ENCODE measurements around the gene DCK. TPM values are rescaled to one million over a fixed set of nuclear protein-coding genes. Genes with fewer than 3 reads are reported as not detected.

Gene DCK
- total RNA-seq, 4 donors from 2014 or later, result 8.5 to 22.1 (median 15.9) TPM

- no peaks in the 10 kb centered on the region for H3K4me1 ChIP-seq
- TF ChIP-seq CTCF (IDR thresholded peaks at IDR 0.05) (no peak), POLR2A (IDR thresholded peaks at IDR 0.05) (no peak)
- DNase-seq, result no peak
- H3K27ac ChIP-seq, result no peak overlapping the region
- H3K4me3 ChIP-seq, result no peak overlapping the region
- WGBS, 2 donors, result 44 to 56% methylated on average over 1 of the region's 1 CpG
- H3K27me3 ChIP-seq, result no peaks in the 10 kb centered on the region
- intact Hi-C loops (cut with DNase I), result no loop called here
- no peaks in the 10 kb centered on the region for H3K9me3 ChIP-seq
- no peaks in the 10 kb centered on the region for H3K36me3 ChIP-seq
Observed at GRCh38 chr4:71069063-71069462, 75.6 kb downstream of the DCK start.

GRCh38 chr4:71070015-71070414, 76.6 kb downstream of the DCK start:
- no peak for TF ChIP-seq POLR2A (IDR thresholded peaks at IDR 0.05)
- no peak for TF ChIP-seq CTCF (IDR thresholded peaks at IDR 0.05)
- no peak for DNase-seq
- H3K36me3 ChIP-seq, result no peaks in the 10 kb centered on the region
- no peaks in the 10 kb centered on the region for H3K9me3 ChIP-seq
- H3K27ac ChIP-seq, result no peak overlapping the region
- 56 to 100% methylated on average over 1 of the region's 1 CpG for WGBS, 2 donors
- peaks cover 0 to 6% (median 2%) of the 10 kb centered on the region in 3 donors for H3K4me1 ChIP-seq
- H3K27me3 ChIP-seq, result no peaks in the 10 kb centered on the region
- no peak overlapping the region for H3K4me3 ChIP-seq
- intact Hi-C loops (cut with DNase I), result no loop called here

GRCh38 chr4:71074452-71075299, 81.2 kb downstream of the DCK start:
- no peak overlapping the region for H3K27ac ChIP-seq
- no peaks in the 10 kb centered on the region for H3K36me3 ChIP-seq
- H3K9me3 ChIP-seq, result no peaks in the 10 kb centered on the region
- peaks cover 0 to 6% (median 2%) of the 10 kb centered on the region in 3 donors for H3K4me1 ChIP-seq
- WGBS, 2 donors, result 31 to 38% methylated on average over 10 of the region's 10 CpGs
- DNase-seq, result no peak
- peak overlapping the region in 1 of 4 donors; percentile 30 for H3K4me3 ChIP-seq
- no peak for TF ChIP-seq POLR2A (IDR thresholded peaks at IDR 0.05)
- no peak for TF ChIP-seq CTCF (IDR thresholded peaks at IDR 0.05)
- intact Hi-C loops (cut with DNase I), result no loop called here
- no peaks in the 10 kb centered on the region for H3K27me3 ChIP-seq

Other genes starting within 250 kb of the DCK start
- 10 to 100 TPM; 33.4 to 59.5 (median 54.0) TPM for gene GRSF1, start 153.8 kb upstream of the DCK start, total RNA-seq
- 10 to 100 TPM in 3 of 4 donors, 1 to 10 TPM in 1; 8.3 to 17.9 (median 11.6) TPM for gene MOB1B, start 91.3 kb upstream of the DCK start, total RNA-seq